ENCODE data around the gene CFAP73. TPM values are rescaled to one million over a fixed set of nuclear protein-coding genes. Genes with fewer than 3 reads are reported as not detected.
A peak's percentile ranks its signal among the peaks of the same experiment; 100 is the strongest.

Gene CFAP73
- total RNA-seq, 4 donors from 2014 or later = 0.56 TPM; not detected in 3

GRCh38 chr12:113159937-113160336 is 10.4 kb downstream of the CFAP73 start:
- TF ChIP-seq CTCF (IDR thresholded peaks at IDR 0.05) = no peak
- TF ChIP-seq POLR2A (IDR thresholded peaks at IDR 0.05) = no peak
- 93 to 98% methylated on average over 7 of the region's 7 CpGs for WGBS, 2 donors
- Histone ChIP-seq H3K36me3 (peaks cover 36 to 52% of the 10 kb centered on the region in 2 donors), H3K4me1 (peaks cover 7 to 10% of the 10 kb centered on the region in 2 donors), H3K4me3 (replicated peaks in 1 of 3) (no peak overlapping the region), H3K27ac (no peak overlapping the region), H3K9me3 (no peaks in the 10 kb centered on the region), H3K27me3 (no peaks in the 10 kb centered on the region)
- intact Hi-C loops (cut with DNase I) = loop anchor here (10.0 kb wide), 1 partner anchor 55 kb away; no protein-coding TSS in a partner anchor
- DNase-seq = no peak

GRCh38 chr12:113161415-113162016 is 12.0 kb downstream of the CFAP73 start:
- Histone ChIP-seq H3K9me3 (no peaks in the 10 kb centered on the region), H3K4me1 (peaks cover 7 to 10% of the 10 kb centered on the region in 2 donors), H3K36me3 (peaks cover 45 to 66% of the 10 kb centered on the region in 2 donors), H3K27ac (no peak overlapping the region), H3K27me3 (no peaks in the 10 kb centered on the region), H3K4me3 (replicated peaks in 1 of 3) (no peak overlapping the region)
- peak in 1 of 2 donors; percentile 39 for DNase-seq
- WGBS, 2 donors = 66 to 72% methylated on average over 18 of the region's 26 CpGs
- TF ChIP-seq POLR2A (IDR thresholded peaks at IDR 0.05) = no peak
- TF ChIP-seq CTCF (IDR thresholded peaks at IDR 0.05) = no peak
- intact Hi-C loops (cut with DNase I) = no loop called here

GRCh38 chr12:113162102-113163029 is 12.8 kb downstream of the CFAP73 start:
- 67 to 74% methylated on average over 16 to 20 of the region's 25 CpGs for WGBS, 2 donors
- peaks cover 7 to 10% of the 10 kb centered on the region in 2 donors for H3K4me1 ChIP-seq
- DNase-seq = peak; percentile 86 to 89
- H3K9me3 ChIP-seq = no peaks in the 10 kb centered on the region
- TF ChIP-seq CTCF (IDR thresholded peaks at IDR 0.05) (peak in 1 of 6 experiments; percentile 11), POLR2A (IDR thresholded peaks at IDR 0.05) (no peak)
- peak overlapping the region in 2 of 3 donors; percentile 39 to 50 for H3K27ac ChIP-seq
- H3K27me3 ChIP-seq = no peaks in the 10 kb centered on the region
- intact Hi-C loops (cut with DNase I) = no loop called here
- H3K36me3 ChIP-seq = peaks cover 54 to 72% of the 10 kb centered on the region in 2 donors
- no peak overlapping the region for H3K4me3 ChIP-seq (replicated peaks in 1 of 3)

GRCh38 chr12:113163030-113163360 is 13.5 kb downstream of the CFAP73 start:
- Histone ChIP-seq H3K4me1 (peaks cover 7 to 10% of the 10 kb centered on the region in 2 donors), H3K27me3 (no peaks in the 10 kb centered on the region), H3K36me3 (peaks cover 58 to 73% of the 10 kb centered on the region in 2 donors), H3K27ac (peak overlapping the region in 1 of 3 donors; percentile 39), H3K9me3 (no peaks in the 10 kb centered on the region), H3K4me3 (replicated peaks in 1 of 3) (no peak overlapping the region)
- no peak for DNase-seq
- WGBS, 2 donors = 97 to 100% methylated on average over 1 to 12 of the region's 12 CpGs
- intact Hi-C loops (cut with DNase I) = no loop called here
- TF ChIP-seq CTCF (IDR thresholded peaks at IDR 0.05) = no peak
- TF ChIP-seq POLR2A (IDR thresholded peaks at IDR 0.05) = no peak

- Histone ChIP-seq H3K4me1 (peaks cover 7 to 10% of the 10 kb centered on the region in 2 donors), H3K27me3 (no peaks in the 10 kb centered on the region), H3K36me3 (peaks cover 60 to 73% of the 10 kb centered on the region in 2 donors), H3K9me3 (no peaks in the 10 kb centered on the region), H3K4me3 (replicated peaks in 1 of 3) (no peak overlapping the region), H3K27ac (no peak overlapping the region)
- DNase-seq = no peak
- 96% methylated on average over 13 of the region's 13 CpGs for WGBS, 2 donors
- TF ChIP-seq CTCF (IDR thresholded peaks at IDR 0.05) = no peak
- no peak for TF ChIP-seq POLR2A (IDR thresholded peaks at IDR 0.05)
- intact Hi-C loops (cut with DNase I) = no loop called here
These were observed 14.5 kb downstream of the CFAP73 start for GRCh38 chr12:113164014-113164413.
